Gastrocnemius medialis (tissue), 4 donors: Measurements from ENCODE around the gene PDE4B.

ENCODE experiments used
- POLR2A ChIP-seq, 2 donors: fragments of 450-650 bp; IDR thresholded peaks; one replicate each; pipeline ENCODE4 v1.6.1; 2017; ENCODE audit warnings: antibody characterized with exemption in 2 of 2, mild to moderate bottlenecking in 2 of 2, moderate library complexity in 2 of 2
- TF ChIP-seq, protein P1 (sequence below), 5 experiments: fragments of 450-650 bp in 3 of 5; fragments of 200-600 bp in 2 of 5; sonication (generic) in 2 of 5; IDR thresholded peaks in 4 of 5; conservative IDR thresholded peaks in 1 of 5; 1 replicate in 4 of 5; 2 replicates in 1 of 5; pipeline ENCODE4 v1.5.1; 2016 to 2019; ENCODE audit warnings: antibody characterized with exemption in 5 of 5, mild to moderate bottlenecking in 3 of 5, moderate library complexity in 3 of 5

DNA sequence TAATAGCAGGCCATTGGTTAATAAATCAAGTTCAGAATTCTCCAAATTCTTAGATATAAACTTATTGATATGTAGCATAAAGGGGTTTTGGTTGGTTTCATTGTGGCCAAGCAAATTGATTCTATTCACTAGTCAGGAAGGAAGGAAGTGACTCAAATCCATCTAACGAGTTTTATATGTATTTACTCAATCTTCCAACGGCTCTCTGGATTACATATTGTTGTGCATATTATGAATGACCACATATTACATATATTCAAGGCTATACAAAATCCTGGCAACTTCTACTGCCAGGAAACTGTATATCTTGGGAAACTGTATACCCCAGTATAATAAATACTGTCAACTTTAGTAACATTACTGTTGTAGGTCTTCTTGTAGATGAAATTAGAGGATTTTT lies 20.1 kb upstream of the PDE4B start:
- TF ChIP-seq, protein P1, sequence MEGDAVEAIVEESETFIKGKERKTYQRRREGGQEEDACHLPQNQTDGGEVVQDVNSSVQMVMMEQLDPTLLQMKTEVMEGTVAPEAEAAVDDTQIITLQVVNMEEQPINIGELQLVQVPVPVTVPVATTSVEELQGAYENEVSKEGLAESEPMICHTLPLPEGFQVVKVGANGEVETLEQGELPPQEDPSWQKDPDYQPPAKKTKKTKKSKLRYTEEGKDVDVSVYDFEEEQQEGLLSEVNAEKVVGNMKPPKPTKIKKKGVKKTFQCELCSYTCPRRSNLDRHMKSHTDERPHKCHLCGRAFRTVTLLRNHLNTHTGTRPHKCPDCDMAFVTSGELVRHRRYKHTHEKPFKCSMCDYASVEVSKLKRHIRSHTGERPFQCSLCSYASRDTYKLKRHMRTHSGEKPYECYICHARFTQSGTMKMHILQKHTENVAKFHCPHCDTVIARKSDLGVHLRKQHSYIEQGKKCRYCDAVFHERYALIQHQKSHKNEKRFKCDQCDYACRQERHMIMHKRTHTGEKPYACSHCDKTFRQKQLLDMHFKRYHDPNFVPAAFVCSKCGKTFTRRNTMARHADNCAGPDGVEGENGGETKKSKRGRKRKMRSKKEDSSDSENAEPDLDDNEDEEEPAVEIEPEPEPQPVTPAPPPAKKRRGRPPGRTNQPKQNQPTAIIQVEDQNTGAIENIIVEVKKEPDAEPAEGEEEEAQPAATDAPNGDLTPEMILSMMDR (IDR thresholded peaks at IDR 0.05 in 4 of 5, conservative IDR thresholded peaks at IDR 0.05 in 1 of 5), result no peak
- TF ChIP-seq POLR2A (IDR thresholded peaks at IDR 0.05), result no peak
